HG03139 (cell line): ENCODE data around the gene NPDC1.
"Not testable (repeated sequence)": the region's sequence is repeated elsewhere in the genome, so short reads cannot be mapped to it uniquely, and the experiment has no call there.

Experiments used
- ATAC-seq: cut with Tn5 transposase; IDR thresholded peaks from one replicate; pipeline ENCODE4 v1.9.1; 2021; ENCODE audit not compliant: unreplicated experiment

Gene NPDC1

GRCh38 chr9:137075275-137075775 lies 29.3 kb upstream of the NPDC1 start:
- ATAC-seq, result no peak

- no peak for ATAC-seq
Observed at GRCh38 chr9:137074657-137075274, 28.8 kb upstream of the NPDC1 start.

- ATAC-seq, result no peak
Observed at GRCh38 chr9:137073992-137074399, 28.0 kb upstream of the NPDC1 start.

- no peak for ATAC-seq
Observed at GRCh38 chr9:137071282-137071681, 25.3 kb upstream of the NPDC1 start.

GRCh38 chr9:137070906-137071275 lies 24.9 kb upstream of the NPDC1 start:
- ATAC-seq, result peak; percentile 2

GRCh38 chr9:137070201-137070905 lies 24.4 kb upstream of the NPDC1 start, which contains the start of gene SAPCD2:
Gene SAPCD2 (minus strand): TSS chr9:137070557. CDS start chr9:137070460, 97 bp downstream.
- ATAC-seq, result peak; percentile 62

GRCh38 chr9:137069508-137070091 lies 23.6 kb upstream of the NPDC1 start:
- no peak for ATAC-seq

- ATAC-seq, result no peak
Observed at GRCh38 chr9:137068539-137069507, 22.8 kb upstream of the NPDC1 start.

GRCh38 chr9:137067860-137068538 lies 22.0 kb upstream of the NPDC1 start:
- no peak for ATAC-seq

- no peak for ATAC-seq
Observed at GRCh38 chr9:137066096-137066861, 20.3 kb upstream of the NPDC1 start.

- no peak for ATAC-seq
Observed at GRCh38 chr9:137065336-137065967, 19.5 kb upstream of the NPDC1 start.

GRCh38 chr9:137064880-137065164 lies 18.8 kb upstream of the NPDC1 start:
- ATAC-seq, result no peak

- ATAC-seq, result no peak
Observed at GRCh38 chr9:137064027-137064879, 18.3 kb upstream of the NPDC1 start.

GRCh38 chr9:137063311-137064026 lies 17.5 kb upstream of the NPDC1 start:
- no peak for ATAC-seq

GRCh38 chr9:137062798-137063197 lies 16.8 kb upstream of the NPDC1 start:
- not testable (repeated sequence) for ATAC-seq

GRCh38 chr9:137062384-137062783 lies 16.4 kb upstream of the NPDC1 start:
- no peak for ATAC-seq

GRCh38 chr9:137058521-137059234 lies 12.7 kb upstream of the NPDC1 start:
- ATAC-seq, result no peak
